MM.1S (cell line): ENCODE data around the gene CYP19A1.

Experiments used
- DNase-seq: peaks from one replicate; pipeline ENCODE4 v3.0.0-alpha.2; 2015
- H2AFZ ChIP-seq: fragments of 300-600 bp; sonication (generic); 2 replicates; pipeline ENCODE4 v1.6.0; 2016; ENCODE audit warnings: antibody characterized with exemption, low read length
- H3F3A ChIP-seq: fragments of 300-600 bp; sonication (generic); 2 replicates; pipeline ENCODE4 v1.6.1; 2016; ENCODE audit warnings: mild to moderate bottlenecking, antibody characterized with exemption, low read length, moderate library complexity, mixed read lengths; ENCODE audit not compliant: insufficient read depth
- H3K27ac ChIP-seq: fragments of 300-600 bp; sonication (generic); 2 replicates; pipeline ENCODE4 v1.5.1; 2016; ENCODE audit warnings: mild to moderate bottlenecking, low read length
- H3K27me3 ChIP-seq: fragments of 300-600 bp; sonication (generic); replicated peaks from 2 replicates; pipeline ENCODE4 v1.6.0; 2016; ENCODE audit warnings: low read length; ENCODE audit not compliant: insufficient read depth
- H3K36me3 ChIP-seq: fragments of 300-600 bp; sonication (generic); replicated peaks from 2 replicates; pipeline ENCODE4 v1.6.1; 2016; ENCODE audit warnings: mild to moderate bottlenecking, low read length, mixed read lengths; ENCODE audit not compliant: insufficient read depth
- H3K4me1 ChIP-seq: fragments of 300-600 bp; sonication (generic); 2 replicates; pipeline ENCODE4 v1.6.1; 2016; ENCODE audit warnings: low read length, mixed read lengths
- H3K4me2 ChIP-seq: fragments of 300-600 bp; sonication (generic); 2 replicates; pipeline ENCODE4 v1.6.0; 2016; ENCODE audit warnings: low read depth, low read length
- H3K4me3 ChIP-seq: fragments of 300-600 bp; sonication (generic); 2 replicates; pipeline ENCODE4 v1.5.1; 2016; ENCODE audit warnings: low read length, mixed read lengths
- H3K79me2 ChIP-seq: fragments of 300-600 bp; sonication (generic); 2 replicates; pipeline ENCODE4 v1.6.1; 2016; ENCODE audit warnings: mixed run types, low read length, mixed read lengths
- H3K9ac ChIP-seq: fragments of 300-600 bp; sonication (generic); 2 replicates; pipeline ENCODE4 v1.6.1; 2016; ENCODE audit warnings: low read length, mixed read lengths
- H3K9me2 ChIP-seq: fragments of 300-600 bp; sonication (generic); replicated peaks from 2 replicates; pipeline ENCODE4 v1.6.1; 2016; ENCODE audit warnings: mild to moderate bottlenecking, low read length, mixed read lengths; ENCODE audit not compliant: insufficient read depth
- H3K9me3 ChIP-seq: fragments of 300-600 bp; sonication (generic); replicated peaks from 2 replicates; pipeline ENCODE4 v1.6.1; 2016; ENCODE audit warnings: mild to moderate bottlenecking, low read length, mixed read lengths; ENCODE audit not compliant: insufficient read depth
- H4K20me1 ChIP-seq: fragments of 300-600 bp; sonication (generic); 2 replicates; pipeline ENCODE4 v1.6.1; 2016; ENCODE audit warnings: mild to moderate bottlenecking, low read length, moderate library complexity, mixed read lengths; ENCODE audit not compliant: insufficient read depth
- CTCF ChIP-seq: fragments of 300-600 bp; sonication (generic); IDR thresholded peaks from 2 replicates; pipeline ENCODE4 v1.5.1; 2016; ENCODE audit warnings: antibody characterized with exemption, low read length, mixed read lengths
- EZH2 ChIP-seq: fragments of 300-600 bp; sonication (generic); optimal IDR thresholded peaks from 2 replicates; pipeline ENCODE3; 2017; ENCODE audit warnings: low read depth, mild to moderate bottlenecking, antibody characterized with exemption, low read length, mixed read lengths
- EZH2phosphoT487 ChIP-seq: fragments of 300-600 bp; sonication (generic); IDR thresholded peaks from 2 replicates; pipeline ENCODE4 v1.6.1; 2018; ENCODE audit warnings: antibody characterized with exemption, low read length

Gene CYP19A1

GRCh38 chr15:51269496-51269895 lies 68.9 kb downstream of the CYP19A1 start:
- Histone ChIP-seq H3K4me2 (no peak overlapping the region), H3K9ac (no peak overlapping the region), H2AFZ (no peak overlapping the region), H3K79me2 (no peaks in the 10 kb centered on the region), H3K27ac (no peak overlapping the region), H3K9me2 (no peaks in the 10 kb centered on the region), H3K27me3 (0 out of 2 replicates have a peak, but pooled peaks cover 8% of the 10 kb centered on the region), H3K36me3 (no peaks in the 10 kb centered on the region), H4K20me1 (no peaks in the 10 kb centered on the region), H3F3A (no peaks in the 10 kb centered on the region), H3K4me3 (no peak overlapping the region), H3K9me3 (no peaks in the 10 kb centered on the region), H3K4me1 (peaks cover 15% of the 10 kb centered on the region)
- DNase-seq, result no peak
- TF ChIP-seq CTCF, result no peak
- no peak for TF ChIP-seq EZH2phosphoT487
- no peak for TF ChIP-seq EZH2

GRCh38 chr15:51267703-51268083 lies 70.7 kb downstream of the CYP19A1 start:
- no peaks in the 10 kb centered on the region for H3K36me3 ChIP-seq
- no peak overlapping the region for H3K9ac ChIP-seq
- H3K9me3 ChIP-seq, result no peaks in the 10 kb centered on the region
- no peak for TF ChIP-seq CTCF
- TF ChIP-seq EZH2phosphoT487, result no peak
- TF ChIP-seq EZH2, result no peak
- H3K27ac ChIP-seq, result no peak overlapping the region
- no peak overlapping the region for H3K4me2 ChIP-seq
- no peaks in the 10 kb centered on the region for H3K79me2 ChIP-seq
- no peak for DNase-seq
- H3K4me3 ChIP-seq, result no peak overlapping the region
- H3K4me1 ChIP-seq, result peaks cover 15% of the 10 kb centered on the region
- no peak overlapping the region for H2AFZ ChIP-seq
- H4K20me1 ChIP-seq, result no peaks in the 10 kb centered on the region
- H3K27me3 ChIP-seq, result 0 out of 2 replicates have a peak, but pooled peaks cover 8% of the 10 kb centered on the region
- no peaks in the 10 kb centered on the region for H3F3A ChIP-seq
- no peaks in the 10 kb centered on the region for H3K9me2 ChIP-seq

GRCh38 chr15:51267051-51267702 lies 71.2 kb downstream of the CYP19A1 start:
- H2AFZ ChIP-seq, result no peak overlapping the region
- H3K4me2 ChIP-seq, result no peak overlapping the region
- no peak for TF ChIP-seq CTCF
- no peak for TF ChIP-seq EZH2phosphoT487
- TF ChIP-seq EZH2, result no peak
- DNase-seq, result no peak
- H3K27me3 ChIP-seq, result 0 out of 2 replicates have a peak, but pooled peaks cover 8% of the 10 kb centered on the region
- H4K20me1 ChIP-seq, result no peaks in the 10 kb centered on the region
- no peaks in the 10 kb centered on the region for H3K9me2 ChIP-seq
- H3K9ac ChIP-seq, result no peak overlapping the region
- peaks cover 15% of the 10 kb centered on the region for H3K4me1 ChIP-seq
- no peaks in the 10 kb centered on the region for H3K79me2 ChIP-seq
- H3K4me3 ChIP-seq, result no peak overlapping the region
- no peak overlapping the region for H3K27ac ChIP-seq
- no peaks in the 10 kb centered on the region for H3K9me3 ChIP-seq
- H3F3A ChIP-seq, result no peaks in the 10 kb centered on the region
- no peaks in the 10 kb centered on the region for H3K36me3 ChIP-seq
